Liver (tissue), 9 donors: ENCODE results near the gene SKIC8. TPM values are rescaled to one million over a fixed set of nuclear protein-coding genes. Genes with fewer than 3 reads are reported as not detected.

ENCODE experiments used
- DNase-seq: peaks from one replicate; pipeline ENCODE4 v3.0.0-alpha.2; 2017; ENCODE audit warnings: low spot score
- H3K27ac ChIP-seq, 2 donors: one replicate each; pipeline ENCODE4 v1.7.0; 2013; ENCODE audit warnings: inconsistent platforms in 2 of 2, low read length in 2 of 2, control low read depth in 1 of 2, low read depth in 1 of 2, mild to moderate bottlenecking in 1 of 2
- H3K27me3 ChIP-seq, 4 donors: one replicate each; pipeline versions ENCODE4 v1.6.1 to v1.7.0; 2013; ENCODE audit warnings: low read length in 3 of 4, inconsistent platforms in 1 of 4, mild to moderate bottlenecking in 1 of 4, moderate library complexity in 1 of 4; ENCODE audit not compliant: control insufficient read depth in 4 of 4, insufficient read depth in 4 of 4
- H3K36me3 ChIP-seq, 4 donors: one replicate each; pipeline versions ENCODE4 v1.6.1 to v1.7.0; 2013; ENCODE audit warnings: low read length in 3 of 4, mild to moderate bottlenecking in 3 of 4, low read depth in 1 of 4, moderate library complexity in 1 of 4; ENCODE audit not compliant: control insufficient read depth in 4 of 4, insufficient read depth in 3 of 4
- H3K4me1 ChIP-seq, 4 donors: one replicate each; pipeline versions ENCODE4 v1.6.1 to v1.7.0; 2013; ENCODE audit warnings: low read length in 3 of 4, mild to moderate bottlenecking in 3 of 4, moderate library complexity in 1 of 4; ENCODE audit not compliant: control insufficient read depth in 4 of 4, insufficient read depth in 4 of 4
- H3K4me3 ChIP-seq, 3 donors: one replicate each; pipeline versions ENCODE4 v1.6.1 to v1.7.0; 2013; ENCODE audit warnings: low read length in 3 of 3, control low read depth in 1 of 3, low read depth in 1 of 3, mild to moderate bottlenecking in 1 of 3
- H3K9ac ChIP-seq, 2 donors: one replicate each; pipeline ENCODE4 v1.7.0; 2013; ENCODE audit warnings: low read length in 2 of 2, mild to moderate bottlenecking in 2 of 2, moderate library complexity in 2 of 2, control low read depth in 1 of 2, low read depth in 1 of 2
- H3K9me3 ChIP-seq, 4 donors: one replicate each; pipeline versions ENCODE4 v1.6.1 to v1.7.0; 2013; ENCODE audit warnings: low read length in 3 of 4; ENCODE audit not compliant: control insufficient read depth in 4 of 4
- ATF3 ChIP-seq: IDR thresholded peaks from 2 replicates; pipeline ENCODE4 v1.6.1; 2016; ENCODE audit warnings: antibody characterized with exemption
- EGR1 ChIP-seq, 2 donors: IDR thresholded peaks; 2 replicates each; pipeline ENCODE4 v1.6.1; 2016 to 2018; ENCODE audit warnings: antibody characterized with exemption in 2 of 2, low read depth in 2 of 2
- FOXA1 ChIP-seq: IDR thresholded peaks from 2 replicates; pipeline ENCODE4 v1.6.1; 2016; ENCODE audit warnings: antibody characterized with exemption
- FOXA2 ChIP-seq: IDR thresholded peaks from 2 replicates; pipeline ENCODE4 v1.6.1; 2016; ENCODE audit warnings: antibody characterized with exemption
- GABPA ChIP-seq, 2 donors: IDR thresholded peaks in 1 of 2; conservative IDR thresholded peaks in 1 of 2; 2 replicates each; pipeline ENCODE4 v1.6.1; 2016; ENCODE audit warnings: antibody characterized with exemption in 2 of 2, mild to moderate bottlenecking in 1 of 2, moderate library complexity in 1 of 2
- HNF4A ChIP-seq, 2 donors: conservative IDR thresholded peaks; 2 replicates each; pipeline ENCODE4 v1.6.1; 2016; ENCODE audit warnings: antibody characterized with exemption in 2 of 2, mild to moderate bottlenecking in 2 of 2
- JUND ChIP-seq, 2 donors: IDR thresholded peaks; 2 replicates each; pipeline ENCODE4 v1.6.1; 2016; ENCODE audit warnings: antibody characterized with exemption in 2 of 2
- MAX ChIP-seq: IDR thresholded peaks from 2 replicates; pipeline ENCODE4 v1.6.1; 2016; ENCODE audit warnings: antibody characterized with exemption
- NR2F2 ChIP-seq: IDR thresholded peaks from 2 replicates; pipeline ENCODE4 v1.6.1; 2016; ENCODE audit warnings: antibody characterized with exemption
- SP1 ChIP-seq: IDR thresholded peaks from 2 replicates; pipeline ENCODE4 v1.6.1; 2018; ENCODE audit warnings: antibody characterized with exemption, mild to moderate bottlenecking
- TAF1 ChIP-seq: conservative IDR thresholded peaks from 2 replicates; pipeline ENCODE4 v1.6.1; 2016; ENCODE audit warnings: antibody characterized with exemption, mild to moderate bottlenecking
- YY1 ChIP-seq: IDR thresholded peaks from 2 replicates; pipeline ENCODE4 v1.6.1; 2016; ENCODE audit warnings: antibody characterized with exemption, mild to moderate bottlenecking
- WGBS: extraction: QIAGEN DNeasy Blood & Tissue Kit; methylation state at CpG from one replicate; pipeline ENCODE4 v1.1.7; 2013; 5-methylcytosine and 5-hydroxymethylcytosine counted together
- polyA plus RNA-seq, 2 donors: library from polyadenylated mRNA; stranded (reverse) in 1 of 2; unstranded in 1 of 2; fragments of 200-250 nt in 1 of 2; fragments of >200 nt in 1 of 2; fragmentation: Nextera tagmentation in 1 of 2; extraction: Ambion mirVana in 1 of 2; gene quantifications; one replicate each; pipeline versions ENCODE4 v1.2.1 to v1.2.3, GENCODE V29; 2013 to 2015
- total RNA-seq, 2 donors: library from RNA; depleted of rRNA; stranded (reverse); fragments of >200 nt; gene quantifications; one replicate each; pipeline ENCODE4 v1.2.3, GENCODE V29; 2014
- TF ChIP-seq, protein P1 (sequence below): IDR thresholded peaks from 2 replicates; pipeline ENCODE4 v1.6.1; 2016; ENCODE audit warnings: antibody characterized with exemption, mild to moderate bottlenecking
- TF ChIP-seq, protein P2 (sequence below): fragments of 150-350 bp; IDR thresholded peaks from 2 replicates; pipeline ENCODE4 v1.5.1; 2017; ENCODE audit warnings: improper control_type of control experiment, low read depth, low read length; ENCODE audit not compliant: missing input control
- donor health status: healthy.
- donor health status: healthy.
- donor health status: healthy.
- donor health status: healthy.
- donor health status: healthy.

SKIC8 gene
- total and polyA plus RNA-seq, 4 donors, result 33.4 to 48.7 (median 40.2) TPM

GRCh38 chr15:78317145-78317836 lies 17.9 kb upstream of the SKIC8 start:
- Histone ChIP-seq H3K36me3 (no peaks in the 10 kb centered on the region), H3K9ac (no peak overlapping the region), H3K9me3 (no peaks in the 10 kb centered on the region), H3K4me3 (no peak overlapping the region), H3K27ac (no peak overlapping the region), H3K27me3 (no peaks in the 10 kb centered on the region), H3K4me1 (no peaks in the 10 kb centered on the region)
- no peak for DNase-seq
- no peak for TF ChIP-seq FOXA1
- no peak for TF ChIP-seq ATF3
- TF ChIP-seq TAF1, result no peak
- no peak for TF ChIP-seq NR2F2
- TF ChIP-seq GABPA (IDR thresholded peaks at IDR 0.05 in 1 of 2, conservative IDR thresholded peaks at IDR 0.05 in 1 of 2), result no peak
- no peak for TF ChIP-seq YY1
- no peak for TF ChIP-seq EGR1 (IDR thresholded peaks at IDR 0.05; ENCODE audit: low read depth in 2 of 2)
- TF ChIP-seq SP1, result no peak
- TF ChIP-seq, protein P1, sequence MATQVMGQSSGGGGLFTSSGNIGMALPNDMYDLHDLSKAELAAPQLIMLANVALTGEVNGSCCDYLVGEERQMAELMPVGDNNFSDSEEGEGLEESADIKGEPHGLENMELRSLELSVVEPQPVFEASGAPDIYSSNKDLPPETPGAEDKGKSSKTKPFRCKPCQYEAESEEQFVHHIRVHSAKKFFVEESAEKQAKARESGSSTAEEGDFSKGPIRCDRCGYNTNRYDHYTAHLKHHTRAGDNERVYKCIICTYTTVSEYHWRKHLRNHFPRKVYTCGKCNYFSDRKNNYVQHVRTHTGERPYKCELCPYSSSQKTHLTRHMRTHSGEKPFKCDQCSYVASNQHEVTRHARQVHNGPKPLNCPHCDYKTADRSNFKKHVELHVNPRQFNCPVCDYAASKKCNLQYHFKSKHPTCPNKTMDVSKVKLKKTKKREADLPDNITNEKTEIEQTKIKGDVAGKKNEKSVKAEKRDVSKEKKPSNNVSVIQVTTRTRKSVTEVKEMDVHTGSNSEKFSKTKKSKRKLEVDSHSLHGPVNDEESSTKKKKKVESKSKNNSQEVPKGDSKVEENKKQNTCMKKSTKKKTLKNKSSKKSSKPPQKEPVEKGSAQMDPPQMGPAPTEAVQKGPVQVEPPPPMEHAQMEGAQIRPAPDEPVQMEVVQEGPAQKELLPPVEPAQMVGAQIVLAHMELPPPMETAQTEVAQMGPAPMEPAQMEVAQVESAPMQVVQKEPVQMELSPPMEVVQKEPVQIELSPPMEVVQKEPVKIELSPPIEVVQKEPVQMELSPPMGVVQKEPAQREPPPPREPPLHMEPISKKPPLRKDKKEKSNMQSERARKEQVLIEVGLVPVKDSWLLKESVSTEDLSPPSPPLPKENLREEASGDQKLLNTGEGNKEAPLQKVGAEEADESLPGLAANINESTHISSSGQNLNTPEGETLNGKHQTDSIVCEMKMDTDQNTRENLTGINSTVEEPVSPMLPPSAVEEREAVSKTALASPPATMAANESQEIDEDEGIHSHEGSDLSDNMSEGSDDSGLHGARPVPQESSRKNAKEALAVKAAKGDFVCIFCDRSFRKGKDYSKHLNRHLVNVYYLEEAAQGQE, result no peak
- TF ChIP-seq, protein P2, sequence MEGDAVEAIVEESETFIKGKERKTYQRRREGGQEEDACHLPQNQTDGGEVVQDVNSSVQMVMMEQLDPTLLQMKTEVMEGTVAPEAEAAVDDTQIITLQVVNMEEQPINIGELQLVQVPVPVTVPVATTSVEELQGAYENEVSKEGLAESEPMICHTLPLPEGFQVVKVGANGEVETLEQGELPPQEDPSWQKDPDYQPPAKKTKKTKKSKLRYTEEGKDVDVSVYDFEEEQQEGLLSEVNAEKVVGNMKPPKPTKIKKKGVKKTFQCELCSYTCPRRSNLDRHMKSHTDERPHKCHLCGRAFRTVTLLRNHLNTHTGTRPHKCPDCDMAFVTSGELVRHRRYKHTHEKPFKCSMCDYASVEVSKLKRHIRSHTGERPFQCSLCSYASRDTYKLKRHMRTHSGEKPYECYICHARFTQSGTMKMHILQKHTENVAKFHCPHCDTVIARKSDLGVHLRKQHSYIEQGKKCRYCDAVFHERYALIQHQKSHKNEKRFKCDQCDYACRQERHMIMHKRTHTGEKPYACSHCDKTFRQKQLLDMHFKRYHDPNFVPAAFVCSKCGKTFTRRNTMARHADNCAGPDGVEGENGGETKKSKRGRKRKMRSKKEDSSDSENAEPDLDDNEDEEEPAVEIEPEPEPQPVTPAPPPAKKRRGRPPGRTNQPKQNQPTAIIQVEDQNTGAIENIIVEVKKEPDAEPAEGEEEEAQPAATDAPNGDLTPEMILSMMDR, result no peak
- TF ChIP-seq JUND (IDR thresholded peaks at IDR 0.05), result no peak
- no peak for TF ChIP-seq MAX
- TF ChIP-seq HNF4A (conservative IDR thresholded peaks at IDR 0.05), result no peak
- no peak for TF ChIP-seq FOXA2
- WGBS, result 86% methylated on average over 8 of the region's 8 CpGs

DNA sequence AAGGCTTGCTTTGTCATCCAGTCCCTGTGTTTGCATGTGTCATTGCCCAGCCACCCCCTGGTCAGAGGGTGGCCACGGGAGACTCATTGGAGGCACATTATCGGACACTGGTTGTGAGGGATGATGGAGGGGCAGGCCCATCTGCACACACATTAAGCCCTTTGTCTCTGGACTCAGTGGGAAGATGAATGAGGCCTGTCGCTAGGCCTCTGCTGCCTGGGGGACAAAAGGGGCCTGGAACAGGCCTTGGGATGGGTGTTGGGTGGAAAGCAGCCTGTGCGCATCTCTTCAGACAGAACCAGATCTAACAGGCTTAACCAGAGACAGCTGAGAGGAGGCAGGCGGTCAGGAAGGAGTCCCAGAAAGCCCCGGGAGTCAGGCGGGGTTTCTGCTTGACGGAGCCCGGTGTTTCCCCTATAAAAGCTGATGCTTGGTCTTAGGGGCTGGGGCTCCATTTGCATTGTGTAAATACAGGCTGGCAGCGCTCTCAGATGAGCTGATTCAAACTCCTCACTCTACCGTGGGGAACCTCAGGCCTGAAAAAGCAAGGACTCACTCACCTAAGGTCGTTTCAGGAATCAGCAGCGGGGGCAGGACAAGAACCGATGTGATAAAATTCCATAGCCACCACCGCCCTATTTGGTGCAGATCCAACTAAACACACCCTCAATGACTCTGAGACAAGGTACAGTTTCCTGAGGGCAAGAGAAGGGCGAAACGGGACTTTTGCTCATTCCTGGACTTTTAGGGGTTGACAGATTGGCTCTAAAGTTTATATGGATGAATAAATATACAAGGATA lies 17.1 kb upstream of the SKIC8 start:
- Histone ChIP-seq H3K9me3 (no peaks in the 10 kb centered on the region), H3K4me3 (no peak overlapping the region), H3K9ac (no peak overlapping the region), H3K27me3 (no peaks in the 10 kb centered on the region), H3K36me3 (no peaks in the 10 kb centered on the region), H3K27ac (no peak overlapping the region), H3K4me1 (no peaks in the 10 kb centered on the region)
- WGBS, result 78% methylated on average over 17 of the region's 17 CpGs
- no peak for DNase-seq
- TF ChIP-seq EGR1 (IDR thresholded peaks at IDR 0.05; ENCODE audit: low read depth in 2 of 2) (no peak), MAX (no peak)
